SK-N-SH (cell line): ENCODE measurements around the gene ACVRL1. TPM values are rescaled to one million over a fixed set of nuclear protein-coding genes. Genes with fewer than 3 reads are reported as not detected.

Experiments used
- CTCF ChIA-PET: fragments of 300-600, 350-600 bp; formaldehyde crosslinking; extraction: SDS; loops from one replicate; lab custom pipeline; 2021; lab: Yijun Ruan, JAX
- POLR2A ChIA-PET: fragments of 350-600 bp; sonication (Branson Sonifier 250); formaldehyde crosslinking; extraction: SDS; loops from one replicate; lab custom pipeline; 2020; ENCODE audit warnings: antibody characterized with exemption, inconsistent platforms; lab: Yijun Ruan, JAX
- DNase-seq: peaks from one replicate; pipeline ENCODE4 v3.0.0; 2012
- H2AFZ ChIP-seq: fragments of 200-600 bp; sonication (generic); 2 replicates; pipeline ENCODE4 v1.8.1; 2016; ENCODE audit warnings: antibody characterized with exemption, mild to moderate bottlenecking, low read depth
- H3F3A ChIP-seq: fragments of 200-600 bp; sonication (generic); replicated peaks from 2 replicates; pipeline ENCODE3; 2016; ENCODE audit warnings: antibody characterized with exemption, mild to moderate bottlenecking; ENCODE audit not compliant: insufficient read depth
- H3K27ac ChIP-seq, 2 experiments: fragments of 200-500 bp in 1 of 2; fragments of 200-600 bp in 1 of 2; sonication (Bioruptor generic) in 1 of 2; sonication (generic), shearing (Covaris generic) in 1 of 2; 2 replicates each; pipeline versions ENCODE4 v1.5.1 to v1.6.1; 2014 to 2016; ENCODE audit warnings: low read depth in 2 of 2, inconsistent platforms in 1 of 2, low read length in 1 of 2, mild to moderate bottlenecking in 1 of 2, mixed read lengths in 1 of 2
- H3K27me3 ChIP-seq: fragments of 200-600 bp; sonication (generic), shearing (Covaris generic); 2 replicates; pipeline ENCODE4 v1.6.1; 2016; ENCODE audit warnings: mixed run types; ENCODE audit not compliant: insufficient read depth
- H3K36me3 ChIP-seq, 2 experiments: fragments of 200-500 bp in 1 of 2; fragments of 200-600 bp in 1 of 2; sonication (Bioruptor generic) in 1 of 2; sonication (generic) in 1 of 2; replicated peaks in 1 of 2; 2 replicates each; pipeline versions ENCODE3 to v1.5.1; 2014 to 2016; ENCODE audit warnings: low read length in 1 of 2, mild to moderate bottlenecking in 1 of 2; ENCODE audit not compliant: insufficient read depth in 2 of 2, control insufficient read depth in 1 of 2
- H3K4me1 ChIP-seq, 2 experiments: fragments of 200-500 bp in 1 of 2; fragments of 200-600 bp in 1 of 2; sonication (Bioruptor generic) in 1 of 2; sonication (generic), shearing (Covaris generic) in 1 of 2; 2 replicates each; pipeline versions ENCODE4 v1.5.1 to v1.6.1; 2014 to 2016; ENCODE audit warnings: low read depth in 1 of 2, low read length in 1 of 2, mixed run types in 1 of 2; ENCODE audit not compliant: insufficient read depth in 2 of 2, control insufficient read depth in 1 of 2
- H3K4me2 ChIP-seq: fragments of 200-600 bp; sonication (generic), shearing (Covaris generic); 2 replicates; pipeline ENCODE4 v1.6.1; 2017; ENCODE audit warnings: mixed run types
- H3K4me3 ChIP-seq, 2 experiments: fragments of 200-500 bp in 1 of 2; fragments of 200-600 bp in 1 of 2; sonication (Bioruptor generic) in 1 of 2; sonication (generic), shearing (Covaris generic) in 1 of 2; 2 replicates each; pipeline versions ENCODE4 v1.5.1 to v1.8.1; 2014 to 2016; ENCODE audit warnings: low read depth in 2 of 2, inconsistent platforms in 1 of 2, low read length in 1 of 2, mild to moderate bottlenecking in 1 of 2, mixed read lengths in 1 of 2, moderate library complexity in 1 of 2
- H3K79me2 ChIP-seq: fragments of 200-600 bp; sonication (generic); 2 replicates; pipeline ENCODE4 v1.8.1; 2017; ENCODE audit warnings: mild to moderate bottlenecking; ENCODE audit not compliant: insufficient read depth
- H3K9ac ChIP-seq: fragments of 200-600 bp; sonication (generic); 2 replicates; pipeline ENCODE4 v1.6.1; 2017; ENCODE audit warnings: mixed run types
- H3K9me2 ChIP-seq: fragments of 200-600 bp; sonication (generic); 2 replicates; pipeline ENCODE4 v1.6.1; 2017; ENCODE audit warnings: mixed run types
- H3K9me3 ChIP-seq: fragments of 200-600 bp; sonication (generic); 2 replicates; pipeline ENCODE4 v1.6.1; 2017; ENCODE audit warnings: mixed run types, mild to moderate bottlenecking, moderate library complexity
- H4K20me1 ChIP-seq: fragments of 200-600 bp; sonication (generic); 2 replicates; pipeline ENCODE4 v1.6.1; 2017; ENCODE audit warnings: mild to moderate bottlenecking, mixed run types; ENCODE audit not compliant: insufficient read depth
- EP300 ChIP-seq, 2 experiments: IDR thresholded peaks; 2 replicates each; pipeline versions ENCODE4 v1.4.0 to v1.6.1; 2012; ENCODE audit warnings: borderline replicate concordance in 1 of 2, low read depth in 1 of 2, low read length in 1 of 2
- EZH2phosphoT487 ChIP-seq: fragments of 200-600 bp; sonication (generic); IDR thresholded peaks from 2 replicates; pipeline ENCODE4 v1.6.1; 2017; ENCODE audit warnings: low read depth, mixed run types, mild to moderate bottlenecking, antibody characterized with exemption, moderate library complexity, borderline replicate concordance
- GABPA ChIP-seq: IDR thresholded peaks from 2 replicates; pipeline ENCODE4 v1.4.0; 2012; ENCODE audit warnings: low read depth, mild to moderate bottlenecking
- IRF3 ChIP-seq: fragments of 150-350 bp; IDR thresholded peaks from 2 replicates; pipeline ENCODE4 v1.6.1; 2016; ENCODE audit warnings: mild to moderate bottlenecking, low read depth, low read length
- MAX ChIP-seq: IDR thresholded peaks from 2 replicates; pipeline ENCODE4 v1.4.0; 2012; ENCODE audit warnings: low read depth
- MXI1 ChIP-seq: IDR thresholded peaks from 2 replicates; pipeline ENCODE4 v1.6.1; 2012; ENCODE audit warnings: mild to moderate bottlenecking, low read depth, low read length, improper control_type of control experiment
- NRF1 ChIP-seq: IDR thresholded peaks from 2 replicates; pipeline ENCODE4 v1.6.1; 2012; ENCODE audit warnings: low read depth, mild to moderate bottlenecking, low read length
- SMC3 ChIP-seq: IDR thresholded peaks from 2 replicates; pipeline ENCODE4 v1.6.1; 2012; ENCODE audit warnings: low read depth, low read length, improper control_type of control experiment
- TAF1 ChIP-seq: IDR thresholded peaks from 2 replicates; pipeline ENCODE4 v1.6.1; 2012; ENCODE audit warnings: low read depth, mild to moderate bottlenecking, low read length, moderate library complexity, borderline replicate concordance
- YY1 ChIP-seq: IDR thresholded peaks from 2 replicates; pipeline ENCODE4 v1.4.0; 2012; ENCODE audit warnings: low read depth, mild to moderate bottlenecking
- WGBS: methylation state at CpG from one replicate; pipeline ENCODE4 v1.1.6; 2017; ENCODE audit warnings: low lambda C conversion rate; 5-methylcytosine and 5-hydroxymethylcytosine counted together
- polyA plus RNA-seq, 3 experiments: library from polyadenylated mRNA; depleted of rRNA; stranded (reverse); fragments of >200 nt; gene quantifications; 2 replicates each; pipeline ENCODE4 v1.2.3, GENCODE V29; 2012

The ACVRL1 gene
- polyA plus RNA-seq, 1 of the 3 experiments (the other 2 are of a cell fraction): 0.07 TPM

- Histone ChIP-seq H3F3A (peaks cover 8% of the 10 kb centered on the region), H4K20me1 (peaks cover 10% of the 10 kb centered on the region), H3K9me3 (no peaks in the 10 kb centered on the region), H3K9ac (no peak overlapping the region), H3K36me3 (peaks cover 0 to 18% of the 10 kb centered on the region in 2 experiments), H3K4me3 (no peak overlapping the region), H3K27me3 (no peaks in the 10 kb centered on the region), H3K4me2 (no peak overlapping the region), H3K9me2 (no peaks in the 10 kb centered on the region), H3K79me2 (no peaks in the 10 kb centered on the region), H3K4me1 (peaks cover 31% of the 10 kb centered on the region in 2 experiments; a peak in 3 of 4 replicates), H3K27ac (no peak overlapping the region; a peak in 1 of 4 replicates), H2AFZ (no peak overlapping the region)
- CTCF ChIA-PET: interaction anchor here (1.0 to 5.1 kb wide), 9 partner anchors 8 to 551 kb away, joined by 3 to 44 read pairs (median 3); no protein-coding TSS in a partner anchor
- no peak for DNase-seq
- WGBS: 90% methylated on average over 9 of the region's 9 CpGs
- TF ChIP-seq YY1 (no peak), MAX (no peak), EP300 (IDR thresholded peaks at IDR 0.05; ENCODE audit: borderline replicate concordance in 1 of 2, low read depth in 1 of 2, low read length in 1 of 2) (no peak), NRF1 (no peak), SMC3 (no peak), IRF3 (no peak), MXI1 (no peak), EZH2phosphoT487 (no peak), GABPA (no peak), TAF1 (no peak)
- POLR2A ChIA-PET: no interaction called here
Measured at GRCh38 chr12:51972849-51973273, 65.6 kb downstream of the ACVRL1 start.

Other genes with a start within 250 kb of the ACVRL1 start
- 0.05 and 0.08 TPM in 2 replicates for gene FIGNL2, start 58.8 kb upstream of the ACVRL1 start, polyA plus RNA-seq (2012; rRNA removed)
- not detected in 2 replicates for gene ANKRD33, start 19.4 kb upstream of the ACVRL1 start, polyA plus RNA-seq (2012; rRNA removed)
- 12.1 and 13.5 TPM in 2 replicates for gene ACVR1B, start 44.2 kb downstream of the ACVRL1 start, polyA plus RNA-seq (2012; rRNA removed)
- gene TAMALIN, start 99.4 kb downstream of the ACVRL1 start, polyA plus RNA-seq (2012; rRNA removed): 1.7 and 2.4 TPM in 2 replicates
- 75.2 and 120 TPM in 2 replicates for gene NR4A1, start 143.9 kb downstream of the ACVRL1 start, polyA plus RNA-seq (2012; rRNA removed)
- gene ATG101, start 162.5 kb downstream of the ACVRL1 start, polyA plus RNA-seq (2012; rRNA removed): 160 and 170 TPM in 2 replicates
- not detected in 2 replicates for gene SMIM41, start 172.2 kb downstream of the ACVRL1 start, polyA plus RNA-seq (2012; rRNA removed)